NCI-H2227 treated with DMSO at 0.1 percent for 48 hours (cell line): ENCODE results near the gene DOCK11.

Source experiments
- DNase-seq: peaks from one replicate; lab custom pipeline; 2025; lab: John Stamatoyannopoulos, UW

The DOCK11 gene

GRCh38 chrX:118630848-118631247 lies 135.2 kb downstream of the DOCK11 start:
- DNase-seq = no peak

- DNase-seq = no peak
Measured at GRCh38 chrX:118631586-118631985, 136.0 kb downstream of the DOCK11 start.

- no peak for DNase-seq
Measured at GRCh38 chrX:118632862-118633261, 137.2 kb downstream of the DOCK11 start.

- DNase-seq = no peak
Measured at GRCh38 chrX:118633530-118633929, 137.9 kb downstream of the DOCK11 start.

GRCh38 chrX:118634336-118634735 lies 138.7 kb downstream of the DOCK11 start:
- no peak for DNase-seq

- DNase-seq = no peak
Measured at GRCh38 chrX:118637997-118638396, 142.4 kb downstream of the DOCK11 start.

GRCh38 chrX:118644378-118644777 lies 148.8 kb downstream of the DOCK11 start:
- peak; percentile 47 for DNase-seq

GRCh38 chrX:118652717-118653116 lies 157.1 kb downstream of the DOCK11 start:
- DNase-seq = no peak

GRCh38 chrX:118654331-118654730 lies 158.7 kb downstream of the DOCK11 start:
- DNase-seq = no peak

GRCh38 chrX:118655561-118656246 lies 160.1 kb downstream of the DOCK11 start:
- no peak for DNase-seq

GRCh38 chrX:118657413-118657812 lies 161.8 kb downstream of the DOCK11 start:
- DNase-seq = no peak

- no peak for DNase-seq
Measured at GRCh38 chrX:118660085-118660484, 164.5 kb downstream of the DOCK11 start.

GRCh38 chrX:118665204-118665603 lies 169.6 kb downstream of the DOCK11 start:
- no peak for DNase-seq

- no peak for DNase-seq
Measured at GRCh38 chrX:118666521-118666920, 170.9 kb downstream of the DOCK11 start.

GRCh38 chrX:118669435-118669834 lies 173.8 kb downstream of the DOCK11 start:
- DNase-seq = no peak

GRCh38 chrX:118675326-118675965 lies 179.8 kb downstream of the DOCK11 start:
- DNase-seq = no peak

- DNase-seq = peak; percentile 46
Measured at GRCh38 chrX:118675966-118676349, 180.3 kb downstream of the DOCK11 start.

- no peak for DNase-seq
Measured at GRCh38 chrX:118677318-118677717, 181.7 kb downstream of the DOCK11 start.

GRCh38 chrX:118679290-118679689 lies 183.7 kb downstream of the DOCK11 start:
- DNase-seq = no peak

GRCh38 chrX:118682258-118683014 lies 186.8 kb downstream of the DOCK11 start:
- no peak for DNase-seq

GRCh38 chrX:118685393-118685792 lies 189.8 kb downstream of the DOCK11 start:
- no peak for DNase-seq

- DNase-seq = no peak
Measured at GRCh38 chrX:118688935-118689334, 193.3 kb downstream of the DOCK11 start.

- DNase-seq = no peak
Measured at GRCh38 chrX:118693843-118694242, 198.2 kb downstream of the DOCK11 start.
